KOPT-K1 (cell line): ENCODE data around the gene MACROD2.

Source experiments
- H3K27ac ChIP-seq: fragments of 200-600 bp; sonication (generic); 2 replicates; pipeline ENCODE4 v1.5.1; 2016; ENCODE audit warnings: antibody characterized with exemption, mild to moderate bottlenecking, low read depth, low read length; ENCODE audit not compliant: poor library complexity, severe bottlenecking
- H3K36me3 ChIP-seq: fragments of 200-600 bp; sonication (generic); 2 replicates; pipeline ENCODE4 v1.5.1; 2017; ENCODE audit warnings: antibody characterized with exemption, mild to moderate bottlenecking, low read length, moderate library complexity; ENCODE audit not compliant: insufficient read depth
- H3K9me3 ChIP-seq: fragments of 200-600 bp; sonication (generic); 2 replicates; pipeline ENCODE4 v1.5.1; 2017; ENCODE audit warnings: antibody characterized with exemption, low read length, mild to moderate bottlenecking; ENCODE audit not compliant: insufficient read depth, poor library complexity, severe bottlenecking

The MACROD2 gene

GRCh38 chr20:15031546-15032351 is 1036.4 kb downstream of the MACROD2 start:
- no peaks in the 10 kb centered on the region for H3K36me3 ChIP-seq
- H3K9me3 ChIP-seq, result peaks cover 17% of the 10 kb centered on the region
- H3K27ac ChIP-seq, result no peak overlapping the region

- no peaks in the 10 kb centered on the region for H3K36me3 ChIP-seq
- no peak overlapping the region for H3K27ac ChIP-seq
- H3K9me3 ChIP-seq, result peaks cover 17% of the 10 kb centered on the region
Measured at GRCh38 chr20:15032352-15032622, 1037.0 kb downstream of the MACROD2 start.

GRCh38 chr20:15033269-15033668 is 1038.0 kb downstream of the MACROD2 start:
- no peaks in the 10 kb centered on the region for H3K36me3 ChIP-seq
- H3K9me3 ChIP-seq, result peaks cover 17% of the 10 kb centered on the region
- no peak overlapping the region for H3K27ac ChIP-seq

GRCh38 chr20:15033891-15034290 is 1038.6 kb downstream of the MACROD2 start:
- H3K9me3 ChIP-seq, result peaks cover 17% of the 10 kb centered on the region
- no peaks in the 10 kb centered on the region for H3K36me3 ChIP-seq

GRCh38 chr20:15036948-15037347 is 1041.6 kb downstream of the MACROD2 start:
- Histone ChIP-seq H3K27ac (peak overlapping the region; percentile 65), H3K36me3 (no peaks in the 10 kb centered on the region), H3K9me3 (peaks cover 4% of the 10 kb centered on the region)

More at GRCh38 chr20:15033891-15034290, 1038.6 kb downstream of the MACROD2 start:
- no peak overlapping the region for H3K27ac ChIP-seq

GRCh38 chr20:15039088-15039752 is 1043.9 kb downstream of the MACROD2 start:
- Histone ChIP-seq H3K27ac (peak overlapping the region; percentile 6), H3K9me3 (peaks cover 8% of the 10 kb centered on the region), H3K36me3 (no peaks in the 10 kb centered on the region)

GRCh38 chr20:15042723-15043122 is 1047.4 kb downstream of the MACROD2 start:
- no peaks in the 10 kb centered on the region for H3K36me3 ChIP-seq
- no peak overlapping the region for H3K27ac ChIP-seq
- H3K9me3 ChIP-seq, result peaks cover 8% of the 10 kb centered on the region

GRCh38 chr20:15045246-15045645 is 1049.9 kb downstream of the MACROD2 start:
- peaks cover 8% of the 10 kb centered on the region for H3K9me3 ChIP-seq
- no peaks in the 10 kb centered on the region for H3K36me3 ChIP-seq
- peak overlapping the region; percentile 86 for H3K27ac ChIP-seq

GRCh38 chr20:15047042-15047441 is 1051.7 kb downstream of the MACROD2 start:
- H3K27ac ChIP-seq, result peak overlapping the region; percentile 86
- no peaks in the 10 kb centered on the region for H3K36me3 ChIP-seq
- H3K9me3 ChIP-seq, result peaks cover 21% of the 10 kb centered on the region

- peak overlapping the region; percentile 86 for H3K27ac ChIP-seq
- H3K9me3 ChIP-seq, result peaks cover 26% of the 10 kb centered on the region
- no peaks in the 10 kb centered on the region for H3K36me3 ChIP-seq
Measured at GRCh38 chr20:15047601-15048000, 1052.3 kb downstream of the MACROD2 start.

GRCh38 chr20:15056246-15056645 is 1060.9 kb downstream of the MACROD2 start:
- Histone ChIP-seq H3K36me3 (no peaks in the 10 kb centered on the region), H3K27ac (no peak overlapping the region), H3K9me3 (peaks cover 34% of the 10 kb centered on the region)

GRCh38 chr20:15058841-15059240 is 1063.5 kb downstream of the MACROD2 start:
- Histone ChIP-seq H3K36me3 (no peaks in the 10 kb centered on the region), H3K9me3 (peaks cover 9% of the 10 kb centered on the region), H3K27ac (no peak overlapping the region)

- Histone ChIP-seq H3K36me3 (no peaks in the 10 kb centered on the region), H3K27ac (no peak overlapping the region), H3K9me3 (peaks cover 3% of the 10 kb centered on the region)
Measured at GRCh38 chr20:15059438-15059837, 1064.1 kb downstream of the MACROD2 start.

GRCh38 chr20:15060265-15061060 is 1065.1 kb downstream of the MACROD2 start:
- no peaks in the 10 kb centered on the region for H3K36me3 ChIP-seq
- no peak overlapping the region for H3K27ac ChIP-seq
- H3K9me3 ChIP-seq, result no peaks in the 10 kb centered on the region

- Histone ChIP-seq H3K27ac (no peak overlapping the region), H3K9me3 (no peaks in the 10 kb centered on the region), H3K36me3 (no peaks in the 10 kb centered on the region)
Measured at GRCh38 chr20:15061061-15061430, 1065.7 kb downstream of the MACROD2 start.
